Camera-type eye (tissue), 1 donor: ENCODE measurements around the gene SIK3. TPM values are rescaled to one million over a fixed set of nuclear protein-coding genes. Genes with fewer than 3 reads are reported as not detected.

Source experiments
- total RNA-seq: library from RNA; depleted of rRNA; stranded (reverse); fragments of >200 nt; gene quantifications from one replicate; pipeline ENCODE4 v1.2.3, GENCODE V29; 2014

Gene SIK3
- 107 TPM for total RNA-seq

DNA sequence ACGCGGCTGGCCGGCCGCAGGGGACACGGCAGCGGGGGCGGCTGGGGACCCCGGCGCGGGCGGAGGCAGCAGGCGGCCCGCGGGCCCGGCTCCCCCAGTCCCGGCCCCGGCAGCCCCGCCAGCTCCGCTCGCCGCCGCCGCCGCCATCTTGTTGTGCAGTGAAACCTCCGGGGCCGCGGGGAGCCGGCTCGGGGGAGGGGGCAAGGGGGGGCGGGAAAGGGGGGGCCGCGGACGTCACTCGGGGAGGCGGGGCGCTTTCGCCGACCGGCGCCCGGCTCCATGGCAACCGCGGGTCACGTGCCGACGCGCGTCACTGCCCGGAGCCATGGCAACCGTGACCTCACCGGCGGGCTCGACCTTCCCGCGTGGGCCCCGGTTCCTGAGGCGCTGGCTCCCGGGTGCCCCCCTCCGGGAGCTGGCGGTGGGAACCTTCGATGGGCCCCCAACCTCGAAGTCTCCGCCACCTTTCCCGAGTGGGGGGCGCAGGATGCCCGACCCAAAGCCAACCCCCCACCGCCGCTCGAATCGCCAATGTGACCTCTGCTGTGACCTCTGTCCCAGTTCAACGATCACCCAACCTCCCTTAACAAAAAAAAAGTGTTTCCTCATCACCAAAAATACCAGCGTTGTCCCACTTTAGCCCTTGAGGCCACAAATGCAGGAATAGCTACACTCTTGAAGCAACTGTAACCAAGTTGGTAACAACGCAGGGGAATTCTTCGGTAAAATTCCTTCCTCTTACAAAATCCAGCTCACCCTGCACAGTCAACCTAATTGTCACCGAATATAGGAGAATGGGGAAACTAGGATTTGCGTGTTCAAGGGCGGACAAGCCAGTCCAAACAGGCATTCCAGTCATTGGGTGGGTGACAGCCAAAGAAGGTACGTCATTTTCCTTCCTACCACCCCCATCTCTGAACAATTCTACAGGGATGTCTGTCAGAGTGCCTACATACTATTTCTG lies at the start of gene SIK3:
Gene SIK3 (minus strand): TSS at position 160 of the 964 bp plus-strand sequence. CDS start 13 bp downstream, at position 147.

GRCh38 chr11:117143871-117144476 lies 45.7 kb upstream of the SIK3 start, which contains the start of gene PAFAH1B2:
Gene PAFAH1B2 (plus strand): TSS chr11:117144287. CDS start chr11:117152448, 8,161 bp downstream.

GRCh38 chr11:116837231-116838091 lies 260.8 kb downstream of the SIK3 start, which contains the start of gene APOA1:
Gene APOA1 (minus strand): TSS chr11:116837622. CDS start chr11:116837387, 235 bp downstream.

DNA sequence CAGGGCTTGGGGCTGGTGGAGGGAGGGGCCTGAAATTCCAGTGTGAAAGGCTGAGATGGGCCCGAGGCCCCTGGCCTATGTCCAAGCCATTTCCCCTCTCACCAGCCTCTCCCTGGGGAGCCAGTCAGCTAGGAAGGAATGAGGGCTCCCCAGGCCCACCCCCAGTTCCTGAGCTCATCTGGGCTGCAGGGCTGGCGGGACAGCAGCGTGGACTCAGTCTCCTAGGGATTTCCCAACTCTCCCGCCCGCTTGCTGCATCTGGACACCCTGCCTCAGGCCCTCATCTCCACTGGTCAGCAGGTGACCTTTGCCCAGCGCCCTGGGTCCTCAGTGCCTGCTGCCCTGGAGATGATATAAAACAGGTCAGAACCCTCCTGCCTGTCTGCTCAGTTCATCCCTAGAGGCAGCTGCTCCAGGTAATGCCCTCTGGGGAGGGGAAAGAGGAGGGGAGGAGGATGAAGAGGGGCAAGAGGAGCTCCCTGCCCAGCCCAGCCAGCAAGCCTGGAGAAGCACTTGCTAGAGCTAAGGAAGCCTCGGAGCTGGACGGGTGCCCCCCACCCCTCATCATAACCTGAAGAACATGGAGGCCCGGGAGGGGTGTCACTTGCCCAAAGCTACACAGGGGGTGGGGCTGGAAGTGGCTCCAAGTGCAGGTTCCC lies 268.6 kb downstream of the SIK3 start, which contains the start of gene APOC3:
Gene APOC3 (plus strand): TSS at position 383 of the 659 bp plus-strand sequence. CDS start 676 bp downstream, outside the sequence.

DNA sequence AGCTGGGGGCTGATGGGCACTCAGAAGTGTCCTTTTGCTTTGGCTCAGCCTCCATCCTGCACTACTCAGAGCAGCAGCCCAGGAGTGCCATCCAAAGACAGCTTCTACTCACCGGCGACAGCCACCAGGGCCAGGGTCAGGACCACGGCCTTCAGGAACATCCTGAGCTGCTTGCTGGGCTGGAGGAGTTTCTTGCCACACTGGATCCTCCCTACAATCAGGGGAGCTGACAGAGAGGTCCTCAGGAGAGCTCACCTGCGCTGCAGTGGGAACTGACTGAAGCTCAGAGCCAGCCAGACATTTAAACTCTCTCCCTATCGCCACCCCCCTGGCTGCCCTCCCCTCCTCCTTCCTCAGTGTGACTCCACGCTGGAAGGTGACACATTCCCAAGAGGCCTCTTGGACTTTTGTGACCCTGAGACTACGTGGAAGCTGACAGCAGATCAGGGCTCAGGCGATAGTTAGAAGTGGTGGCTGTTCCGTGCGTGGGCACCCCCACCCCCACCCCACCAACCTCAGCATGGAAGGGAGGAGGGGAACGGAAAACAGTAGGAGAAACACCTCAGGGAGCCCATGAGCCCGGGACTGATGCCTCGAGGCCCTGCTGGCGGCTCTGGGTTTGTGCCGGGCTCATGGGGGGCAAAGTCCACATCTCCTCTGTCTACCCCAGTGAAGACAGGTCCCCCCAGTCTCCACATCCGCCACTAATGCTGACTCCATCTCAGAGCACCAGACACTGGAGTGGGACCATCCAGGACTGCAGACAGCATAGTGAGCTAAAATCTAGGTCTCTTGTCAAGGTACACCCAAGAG lies 275.0 kb downstream of the SIK3 start, which contains the start of gene APOA4:
Gene APOA4 (minus strand): TSS at position 274 of the 813 bp plus-strand sequence. CDS start 113 bp downstream, at position 161.

Other genes starting within 250 kb of the SIK3 start
- 111 TPM for gene PAFAH1B2, start 45.9 kb upstream of the SIK3 start, total RNA-seq
- gene SIDT2, start 80.3 kb upstream of the SIK3 start, total RNA-seq: 24.1 TPM
- 247 TPM for gene TAGLN, start 100.9 kb upstream of the SIK3 start, total RNA-seq
- gene PCSK7, start 133.6 kb upstream of the SIK3 start, total RNA-seq: 52.1 TPM
- 32.9 TPM for gene RNF214, start 134.2 kb upstream of the SIK3 start, total RNA-seq
- 9.7 TPM for gene BACE1-AS, start 192.9 kb upstream of the SIK3 start, total RNA-seq
- 37.7 TPM for gene BACE1, start 217.8 kb upstream of the SIK3 start, total RNA-seq
- gene CEP164, start 229.4 kb upstream of the SIK3 start, total RNA-seq: 53.5 TPM